NCI-H82 treated with DMSO at 0.1 percent for 48 hours (cell line): ENCODE results near the gene PTPRN2.

Source experiments
- DNase-seq: peaks from one replicate; lab custom pipeline; 2025; ENCODE audit not compliant: unreplicated experiment; lab: John Stamatoyannopoulos, UW

The PTPRN2 gene

GRCh38 chr7:158579662-158580646 is 7.7 kb downstream of the PTPRN2 start:
- no peak for DNase-seq

GRCh38 chr7:158576050-158576762 is 11.4 kb downstream of the PTPRN2 start:
- DNase-seq: no peak

- no peak for DNase-seq
These were observed 13.2 kb downstream of the PTPRN2 start for GRCh38 chr7:158574308-158575036.

GRCh38 chr7:158573310-158573709 is 14.3 kb downstream of the PTPRN2 start:
- no peak for DNase-seq

GRCh38 chr7:158572000-158572828 is 15.4 kb downstream of the PTPRN2 start:
- DNase-seq: no peak

GRCh38 chr7:158570449-158571170 is 17.0 kb downstream of the PTPRN2 start:
- no peak for DNase-seq

GRCh38 chr7:158569858-158570323 is 17.7 kb downstream of the PTPRN2 start:
- DNase-seq: no peak

GRCh38 chr7:158568974-158569857 is 18.4 kb downstream of the PTPRN2 start:
- no peak for DNase-seq

- no peak for DNase-seq
These were observed 20.4 kb downstream of the PTPRN2 start for GRCh38 chr7:158567153-158567603.

- no peak for DNase-seq
These were observed 23.0 kb downstream of the PTPRN2 start for GRCh38 chr7:158564663-158565035.

- no peak for DNase-seq
These were observed 23.5 kb downstream of the PTPRN2 start for GRCh38 chr7:158563911-158564662.

- DNase-seq: no peak
These were observed 24.6 kb downstream of the PTPRN2 start for GRCh38 chr7:158563051-158563450.

GRCh38 chr7:158562517-158562916 is 25.1 kb downstream of the PTPRN2 start:
- DNase-seq: no peak

GRCh38 chr7:158561659-158562058 is 26.0 kb downstream of the PTPRN2 start:
- DNase-seq: no peak

GRCh38 chr7:158560386-158560785 is 27.2 kb downstream of the PTPRN2 start:
- DNase-seq: no peak

- DNase-seq: no peak
These were observed 28.3 kb downstream of the PTPRN2 start for GRCh38 chr7:158559356-158559755.

GRCh38 chr7:158558816-158559215 is 28.8 kb downstream of the PTPRN2 start:
- DNase-seq: no peak

- no peak for DNase-seq
These were observed 30.2 kb downstream of the PTPRN2 start for GRCh38 chr7:158557441-158557755.
